Stimulated activated CD8-positive, alpha-beta memory T cell treated with anti-CD3 and anti-CD28 coated beads, Interleukin-15, amount 100 ng/mL, for 4 hours (primary cell): ENCODE measurements around the gene MDFIC2.
"Not testable (repeated sequence)": the region's sequence is repeated elsewhere in the genome, so short reads cannot be mapped to it uniquely, and the experiment has no call there.

Experiments
- DNase-seq, 2 donors: peaks; one replicate each; pipeline ENCODE4 v3.0.0-alpha.2; 2020; ENCODE audit warnings: low read depth in 2 of 2

The MDFIC2 gene

DNA sequence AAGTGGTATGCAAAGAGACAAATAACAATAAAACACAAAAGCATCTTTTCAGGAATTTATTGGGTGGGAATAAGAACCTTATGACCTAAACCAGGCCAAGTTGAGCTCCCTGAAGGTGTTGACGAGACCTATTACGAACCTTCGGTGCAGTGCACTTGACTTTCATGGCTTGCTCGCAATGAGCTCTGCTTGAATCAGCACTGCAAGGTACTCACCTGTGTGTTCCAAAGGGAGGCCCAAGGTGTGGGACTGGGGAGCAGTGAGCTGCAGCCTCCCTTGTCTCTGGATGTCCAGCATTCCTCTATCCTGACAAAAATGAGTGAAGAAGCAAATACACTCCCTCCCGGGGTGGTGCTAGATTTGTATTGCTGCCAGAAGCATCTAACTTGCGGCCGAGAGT, at the start of gene MDFIC2:
Gene MDFIC2, minus strand, starts transcription at position 303 of the 400 bp plus-strand sequence. CDS start 665 bp downstream, outside the sequence.
- no peak for DNase-seq

DNA sequence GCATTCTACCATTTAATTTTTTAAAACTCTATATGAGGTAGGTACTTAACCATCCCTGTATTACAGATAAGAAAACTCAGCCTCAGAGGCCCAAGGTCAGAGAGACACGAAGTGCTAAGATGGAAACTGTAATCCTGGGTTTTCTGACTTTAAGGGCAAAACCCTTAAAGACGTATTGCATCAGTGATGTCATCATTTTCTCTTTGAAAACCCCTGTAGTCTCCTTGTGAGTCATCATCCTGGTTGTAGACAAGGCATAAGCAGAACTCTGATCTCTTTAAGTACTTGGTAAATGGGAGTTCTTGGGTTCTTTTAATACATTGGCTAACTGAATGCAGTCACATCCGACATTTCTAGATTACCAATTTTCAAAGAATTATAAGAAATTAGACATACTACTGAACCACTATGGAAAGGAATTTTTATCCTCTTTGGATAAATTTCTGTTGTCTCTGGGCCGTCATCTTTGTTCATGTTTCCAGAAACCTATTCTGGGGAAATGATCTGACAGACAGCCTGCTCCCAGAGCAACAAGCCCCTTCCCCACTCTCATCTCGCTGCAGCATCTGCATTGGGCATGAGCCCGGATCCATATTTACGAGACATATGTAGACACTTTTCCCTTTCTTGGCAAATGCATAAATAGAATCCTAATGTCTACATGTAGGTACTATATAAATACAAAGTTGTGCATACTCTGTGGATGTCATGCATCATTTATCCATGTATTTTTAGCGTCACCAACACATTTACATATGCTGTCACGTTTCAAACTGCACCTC, 48.7 kb upstream of the MDFIC2 start:
- DNase-seq: no peak

DNA sequence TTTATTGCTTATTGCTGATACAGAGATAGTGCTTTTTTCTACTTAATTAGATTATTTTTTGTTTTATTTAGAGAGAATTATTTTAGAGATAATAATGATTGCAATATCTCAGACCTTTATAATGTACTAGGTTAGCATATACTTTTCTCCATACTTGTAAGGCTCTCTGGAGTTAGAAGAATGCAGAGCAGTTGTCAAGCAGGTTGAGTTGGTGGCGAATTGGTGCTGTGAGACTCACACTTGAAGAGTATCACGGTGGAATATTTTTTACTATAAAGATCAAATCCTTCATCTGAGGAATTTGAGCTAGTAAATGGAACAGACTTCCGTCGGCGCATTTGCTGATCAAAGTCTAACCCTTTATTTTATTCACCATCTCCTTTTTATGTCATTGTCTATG, 47.3 kb upstream of the MDFIC2 start:
- no peak for DNase-seq

DNA sequence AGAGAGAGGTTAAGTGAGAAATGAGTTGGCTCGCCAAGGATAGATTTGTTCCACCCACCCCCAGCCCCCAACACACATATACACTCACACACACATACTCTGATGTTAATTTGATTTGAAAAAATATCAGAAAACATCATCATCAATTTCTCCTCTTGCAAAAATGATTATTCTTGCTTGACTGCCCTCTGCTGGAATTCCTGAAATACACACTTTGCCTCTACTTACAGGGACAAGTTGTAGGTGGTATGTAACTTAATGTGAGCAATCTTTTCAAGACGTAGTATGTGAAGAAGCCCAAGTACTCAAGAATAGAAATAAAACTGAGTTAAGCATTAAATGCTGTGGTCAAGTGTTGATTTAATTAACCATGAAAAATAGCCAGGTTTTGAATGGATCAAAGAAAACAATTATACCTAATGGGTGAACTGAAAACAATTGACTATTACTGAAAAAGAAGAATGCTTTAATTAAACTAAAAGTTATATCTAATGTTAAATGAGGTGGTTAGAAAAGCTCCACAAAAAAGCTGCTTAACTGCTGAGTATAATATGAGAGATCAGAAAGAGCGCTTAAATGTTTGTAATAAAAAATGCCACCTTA, 46.6 kb upstream of the MDFIC2 start:
- DNase-seq: no peak

DNA sequence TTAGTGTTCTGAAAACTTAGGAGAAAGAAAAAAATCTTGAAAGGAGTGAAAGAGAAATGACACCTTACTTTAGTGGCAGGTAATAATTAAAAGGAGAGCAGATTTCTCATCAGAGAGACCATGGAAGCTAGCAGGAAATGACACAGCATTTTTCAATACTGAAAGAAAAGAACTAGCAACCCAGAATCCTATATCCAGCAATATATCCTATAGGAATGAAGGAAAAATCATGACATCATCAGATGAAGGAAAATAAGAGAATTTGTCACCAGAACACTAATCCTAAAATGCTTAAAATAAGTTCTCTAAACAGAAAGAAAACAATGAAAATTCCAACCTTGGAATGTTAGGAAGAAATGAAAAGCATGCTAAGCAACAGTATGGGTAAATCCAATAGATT, 39.8 kb upstream of the MDFIC2 start:
- DNase-seq: no peak

DNA sequence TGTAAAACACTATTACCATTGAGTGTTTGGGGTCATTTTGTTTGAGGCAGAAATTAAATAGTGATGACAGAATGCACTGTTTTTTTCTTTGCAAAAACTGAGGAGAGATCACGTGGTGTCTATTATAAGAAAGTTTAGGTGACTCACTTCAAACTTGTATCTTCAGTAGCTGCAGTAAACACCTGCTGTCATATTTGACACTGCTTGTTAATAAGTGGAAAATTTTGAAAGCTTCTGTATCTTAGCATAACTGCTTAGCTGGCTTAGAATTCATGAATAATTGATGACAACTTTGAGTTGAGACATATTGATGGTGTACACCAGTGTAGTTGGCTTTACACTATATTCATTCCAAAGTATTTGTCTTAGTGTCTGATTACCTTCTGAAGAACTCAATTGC, 29.7 kb upstream of the MDFIC2 start:
- no peak for DNase-seq

DNA sequence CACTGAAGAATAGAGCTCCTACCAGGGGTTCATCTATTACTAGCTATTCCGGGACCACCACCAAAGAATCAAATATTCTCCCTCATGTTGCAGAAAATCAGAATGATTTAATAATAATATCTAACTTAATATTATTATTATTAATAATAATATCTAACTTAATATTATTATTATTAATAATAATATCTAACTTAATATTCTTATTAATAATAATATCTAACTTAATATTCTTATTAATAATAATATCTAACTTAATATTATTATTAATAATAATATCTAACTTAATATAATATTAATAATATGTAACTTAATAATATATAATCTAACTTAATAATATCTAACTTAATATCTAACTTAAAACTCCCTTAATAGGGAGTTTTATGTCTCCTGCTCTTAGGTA, 24.4 kb upstream of the MDFIC2 start:
- DNase-seq: not testable (repeated sequence)

DNA sequence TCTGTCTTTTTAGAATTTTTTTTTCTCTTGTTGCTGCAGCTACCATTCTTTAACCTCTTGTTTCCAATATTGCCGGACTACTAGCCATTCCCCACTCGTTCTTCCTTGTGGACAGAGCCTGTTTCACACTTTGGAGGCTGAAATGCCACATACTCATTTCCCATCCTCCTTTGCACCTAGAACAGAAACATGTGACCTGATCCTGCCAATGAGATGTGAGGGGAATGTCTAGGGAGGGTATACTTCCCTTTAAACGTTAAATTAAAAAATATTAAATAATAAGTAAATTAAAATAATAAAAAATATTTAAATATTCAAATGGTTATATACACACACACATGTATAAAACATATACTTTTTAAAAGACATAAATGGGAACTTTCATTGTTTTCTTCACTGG, 20.6 kb upstream of the MDFIC2 start:
- no peak for DNase-seq

DNA sequence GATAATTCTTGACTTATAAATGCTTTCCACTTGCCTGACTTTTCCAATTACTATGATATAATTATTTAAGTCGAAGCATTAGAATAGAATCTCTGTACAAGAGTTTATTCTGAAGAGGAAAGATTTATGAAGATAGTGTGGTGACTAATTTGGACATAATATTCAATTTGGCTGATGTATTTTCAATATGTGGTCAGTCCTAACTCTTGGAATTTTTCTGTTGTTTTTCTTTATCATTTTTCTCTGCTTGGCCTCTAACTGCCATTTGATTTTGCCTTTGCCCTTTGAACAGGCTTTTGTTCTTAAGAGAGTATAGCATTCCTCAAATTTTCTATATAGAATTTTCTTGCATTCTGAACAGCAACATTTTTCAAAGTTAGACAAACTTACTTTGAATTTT, 2.6 kb upstream of the MDFIC2 start:
- no peak for DNase-seq

DNA sequence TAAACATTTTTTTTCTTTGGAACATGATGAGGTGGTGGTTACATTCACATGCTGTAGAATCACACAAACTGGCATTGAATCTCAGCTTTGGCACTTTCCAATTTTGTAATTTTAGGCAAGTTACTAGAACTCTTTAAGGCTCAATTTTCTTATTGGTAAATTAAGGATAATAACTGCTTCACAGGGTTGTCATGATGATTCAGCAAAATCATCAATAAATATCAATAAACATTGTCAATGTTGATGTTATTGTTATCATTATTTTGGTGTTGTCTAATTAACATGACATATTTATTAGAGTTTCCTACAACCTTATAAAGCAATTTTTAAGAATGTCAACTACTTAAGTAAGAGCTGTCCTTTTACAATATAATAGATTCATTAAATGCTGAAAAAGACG, 1.6 kb downstream of the MDFIC2 start:
- no peak for DNase-seq

DNA sequence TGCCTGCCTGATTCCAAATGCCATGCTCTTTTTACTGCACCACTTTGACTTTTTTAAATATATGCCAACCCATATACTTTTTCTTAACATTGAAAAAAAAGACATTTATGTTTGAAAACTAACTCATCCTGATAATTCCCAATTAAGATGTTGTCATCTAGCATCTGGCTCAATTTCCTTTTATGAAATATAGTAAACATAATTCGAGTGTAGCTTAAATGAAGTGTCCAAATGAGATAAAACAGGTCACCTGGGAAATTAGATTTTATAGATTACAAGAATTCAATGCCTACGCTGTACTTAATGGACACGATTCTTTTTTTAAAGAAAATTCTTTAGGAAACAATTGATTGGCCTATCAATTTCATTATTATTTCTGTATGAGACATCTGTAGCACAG, 2.8 kb downstream of the MDFIC2 start:
- DNase-seq: no peak

DNA sequence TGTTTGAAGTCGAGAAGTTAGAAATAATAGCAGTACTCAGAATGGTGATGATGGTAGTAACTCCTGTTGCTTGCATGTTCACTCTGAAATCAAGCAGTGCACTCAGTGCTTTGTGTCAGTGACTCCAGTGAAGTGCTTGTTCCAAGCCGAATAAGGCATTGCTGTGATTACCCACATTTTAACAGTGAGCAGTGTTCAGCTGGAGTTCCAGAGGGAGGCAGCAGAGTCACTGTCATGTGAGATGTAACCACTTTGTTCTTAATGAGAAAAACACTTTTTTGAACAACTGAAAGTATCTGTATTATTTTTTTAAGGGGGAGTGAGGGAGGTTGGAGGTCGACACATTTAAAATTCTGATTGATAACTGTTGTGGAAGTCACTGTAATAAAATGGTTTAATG, 3.7 kb downstream of the MDFIC2 start:
- DNase-seq: no peak

DNA sequence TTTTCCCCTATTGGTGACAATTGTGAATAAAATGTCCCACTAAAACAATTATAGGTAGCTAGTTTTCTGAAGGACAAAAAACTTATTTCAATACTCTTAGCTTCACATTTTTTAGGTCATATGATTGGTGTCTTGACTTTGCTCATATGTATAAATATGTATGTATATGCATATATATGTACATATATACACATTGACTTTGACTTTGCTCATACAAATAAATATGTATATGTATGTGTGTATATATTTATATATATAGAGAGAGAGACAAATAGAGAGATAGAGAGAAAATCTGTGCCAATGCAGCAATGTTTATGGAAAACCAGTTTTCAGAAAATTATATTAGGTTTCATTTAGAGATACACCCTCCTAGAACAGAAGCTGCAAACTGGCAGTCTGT, 5.7 kb downstream of the MDFIC2 start:
- DNase-seq: no peak

DNA sequence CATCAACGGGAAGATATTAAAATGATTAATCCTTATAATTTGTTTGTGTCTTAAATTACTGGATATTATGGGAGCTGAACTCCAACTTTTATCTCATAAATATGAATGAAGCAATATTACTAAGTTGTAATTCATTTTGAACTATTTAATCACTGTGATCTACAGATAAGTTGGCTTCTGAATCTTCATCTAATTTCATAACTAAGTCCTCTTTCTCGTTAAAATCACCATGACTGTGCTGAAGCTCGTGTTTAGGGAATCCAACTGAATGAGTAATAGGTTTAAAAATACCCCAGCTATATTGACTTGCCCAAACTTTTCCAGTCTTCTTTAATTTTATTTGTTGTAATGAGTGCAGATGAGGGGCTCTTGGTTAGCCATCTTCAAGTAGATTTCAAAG, 14.1 kb downstream of the MDFIC2 start:
- no peak for DNase-seq

DNA sequence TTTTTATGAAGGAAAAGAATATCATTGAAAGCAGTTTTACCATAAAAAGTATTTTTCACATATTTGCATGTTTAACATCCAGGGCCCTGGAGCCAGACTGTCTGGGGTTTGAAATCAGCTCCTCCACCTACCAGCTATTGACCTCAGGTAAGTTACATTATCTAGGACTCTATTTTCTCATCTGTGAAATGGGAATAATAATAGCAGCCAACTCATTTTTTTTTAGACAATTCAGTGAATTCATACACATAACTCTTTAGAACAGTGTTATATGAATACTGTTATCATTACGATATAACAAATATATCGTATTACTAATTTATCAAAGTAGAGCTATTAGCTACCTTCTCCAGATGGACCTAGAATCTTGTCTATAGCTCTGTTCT, 21.3 kb downstream of the MDFIC2 start:
- DNase-seq: no peak

DNA sequence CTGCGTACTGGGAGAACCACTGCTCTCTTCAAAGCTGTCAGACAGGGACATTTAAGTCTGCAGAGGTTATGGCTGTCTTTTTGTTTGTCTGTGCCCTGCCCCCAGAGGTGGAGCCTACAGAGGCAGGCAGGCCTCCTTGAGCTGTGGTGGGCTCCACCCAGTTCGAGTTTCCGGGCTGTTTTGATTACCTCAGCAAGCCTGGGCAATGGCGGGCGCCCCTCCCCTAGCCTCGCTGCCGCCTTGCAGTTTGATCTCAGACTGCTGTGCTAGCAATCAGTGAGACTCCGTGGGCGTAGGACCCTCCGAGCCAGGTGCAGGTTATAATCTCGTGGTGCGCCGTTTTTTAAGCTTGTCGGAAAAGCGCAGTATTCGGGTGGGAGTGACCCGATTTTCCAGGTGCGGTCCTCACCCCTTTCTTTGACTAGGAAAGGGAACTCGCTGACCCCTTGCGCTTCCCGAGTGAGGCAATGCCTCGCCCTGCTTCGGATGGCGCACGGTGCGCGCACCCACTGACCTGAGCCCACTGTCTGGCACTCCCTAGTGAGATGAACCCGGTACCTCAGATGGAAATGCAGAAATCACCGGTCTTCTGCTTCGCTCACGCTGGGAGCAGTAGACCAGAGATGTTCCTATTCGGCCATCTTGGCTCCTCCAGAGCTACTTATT, 21.9 kb downstream of the MDFIC2 start:
- DNase-seq: not testable (repeated sequence)

DNA sequence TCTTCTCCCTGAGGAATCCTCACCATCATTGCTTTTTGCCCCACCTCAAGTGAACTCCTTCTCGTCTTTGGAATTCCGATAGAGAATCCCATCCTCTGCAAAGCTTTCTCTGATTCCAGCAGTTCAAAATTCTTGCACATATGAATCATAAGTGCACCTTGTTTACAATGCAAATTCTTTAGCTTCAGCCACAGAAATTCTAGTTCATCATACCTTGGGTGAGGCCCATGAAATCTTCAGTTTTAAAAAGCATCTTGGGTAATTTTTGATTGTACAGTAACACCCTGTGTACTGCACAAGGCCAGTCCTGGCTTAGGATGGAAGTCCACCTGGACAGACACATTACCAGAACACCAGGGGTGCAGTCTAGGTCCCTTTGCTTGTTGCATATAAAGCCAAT, 30.8 kb downstream of the MDFIC2 start:
- DNase-seq: no peak

DNA sequence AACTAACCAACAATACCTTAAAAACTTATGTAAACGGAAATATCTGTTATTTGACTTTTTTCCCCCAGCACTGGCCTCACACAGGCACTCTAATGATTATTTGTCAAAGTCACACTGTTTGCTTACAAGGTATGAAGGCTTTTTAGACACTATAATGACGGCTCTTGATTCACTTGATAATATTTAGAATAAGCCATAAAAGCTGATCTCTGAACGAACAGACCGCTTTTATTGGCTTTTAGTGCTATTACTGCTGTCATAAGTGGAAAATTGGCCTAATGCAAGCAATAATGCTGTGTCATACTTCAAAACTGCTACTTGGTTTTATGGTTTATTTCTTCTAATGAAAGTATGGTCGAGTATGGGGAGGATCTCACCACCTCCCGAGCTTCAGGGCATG, 35.1 kb downstream of the MDFIC2 start:
- DNase-seq: no peak

DNA sequence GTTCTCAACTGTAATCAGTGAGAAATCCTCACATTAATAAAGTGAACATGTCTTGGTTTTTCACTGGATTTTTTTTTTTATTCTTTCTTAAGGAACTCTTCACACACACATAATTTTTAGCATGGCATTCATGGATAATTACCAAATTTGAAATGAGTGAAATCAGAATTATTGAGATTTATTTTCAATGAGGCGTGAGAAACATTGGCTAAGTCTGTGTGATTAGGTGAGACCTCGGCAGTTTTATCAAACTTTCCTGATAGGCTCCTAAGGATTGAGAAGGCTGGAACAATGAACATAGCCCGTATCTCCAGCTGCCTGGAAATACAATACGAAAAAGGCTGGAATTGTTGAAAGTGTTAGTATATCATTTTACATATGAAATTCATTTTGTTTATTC, 35.5 kb downstream of the MDFIC2 start:
- no peak for DNase-seq

DNA sequence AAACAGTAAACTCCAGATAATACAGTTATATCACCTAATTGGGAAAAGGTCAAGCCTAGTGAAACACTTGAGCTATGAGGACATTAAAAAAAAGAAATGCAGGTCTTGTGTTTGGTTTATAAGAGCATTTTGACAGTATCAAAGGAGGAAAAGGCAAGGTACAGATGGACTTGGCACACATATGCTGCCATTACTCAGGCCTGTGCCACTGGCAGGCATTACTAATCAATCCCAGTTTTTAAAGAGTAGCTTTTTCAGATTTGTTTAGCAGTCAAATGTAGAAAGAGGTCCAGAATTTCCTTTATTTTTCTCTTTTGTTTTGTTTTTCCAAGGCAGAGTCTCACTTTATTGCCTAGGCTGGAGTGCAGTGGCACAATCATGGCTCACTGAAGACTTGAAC, 38.9 kb downstream of the MDFIC2 start:
- no peak for DNase-seq

DNA sequence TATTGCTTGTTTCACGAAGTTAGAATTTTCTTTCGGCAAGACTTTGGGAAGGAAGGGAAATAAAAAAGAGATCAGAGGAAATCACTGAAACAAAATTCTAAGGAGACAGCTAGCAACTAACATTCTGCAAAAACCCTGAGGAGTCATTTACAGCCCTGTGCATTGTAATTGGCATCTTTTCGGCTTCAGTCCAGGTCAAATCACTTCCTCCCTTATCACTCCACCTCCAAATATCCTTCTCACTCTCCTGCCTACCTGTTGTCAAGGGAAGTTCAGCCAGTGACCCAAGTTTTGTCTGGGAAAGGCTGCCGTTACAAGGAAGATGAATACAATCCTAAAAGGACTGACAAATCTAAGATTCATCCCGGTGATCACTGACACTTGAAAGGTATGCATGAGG, 39.6 kb downstream of the MDFIC2 start:
- DNase-seq: no peak

DNA sequence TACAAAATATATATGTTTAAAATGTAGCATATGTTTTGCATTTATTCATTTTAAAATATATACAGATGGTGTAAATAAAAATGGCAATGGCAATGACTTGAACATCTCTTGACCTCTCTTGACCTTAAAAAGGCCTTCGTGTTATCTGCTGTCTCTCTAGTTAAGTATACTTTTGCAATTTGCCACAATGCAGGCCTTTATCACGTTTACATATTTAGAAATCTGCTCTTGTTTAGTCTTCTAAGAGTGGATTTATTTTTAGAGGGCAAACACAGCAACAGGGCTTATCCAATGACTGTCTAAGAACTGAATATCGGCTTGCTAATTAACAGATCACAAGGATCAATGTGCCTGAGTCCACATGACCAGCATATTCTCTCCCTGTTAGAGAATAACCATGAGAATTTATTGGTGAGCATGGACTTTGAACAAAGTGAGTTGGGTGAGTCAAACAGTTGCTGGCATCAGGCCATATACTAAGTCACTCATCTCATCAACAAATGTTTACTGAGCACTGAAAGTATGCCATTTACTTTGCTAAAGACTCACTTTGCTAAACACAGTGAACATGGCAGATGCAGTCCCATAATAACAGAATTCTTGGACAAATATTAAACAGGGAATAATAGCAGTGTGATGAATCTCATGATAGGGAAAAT, 48.2 kb downstream of the MDFIC2 start:
- no peak for DNase-seq

DNA sequence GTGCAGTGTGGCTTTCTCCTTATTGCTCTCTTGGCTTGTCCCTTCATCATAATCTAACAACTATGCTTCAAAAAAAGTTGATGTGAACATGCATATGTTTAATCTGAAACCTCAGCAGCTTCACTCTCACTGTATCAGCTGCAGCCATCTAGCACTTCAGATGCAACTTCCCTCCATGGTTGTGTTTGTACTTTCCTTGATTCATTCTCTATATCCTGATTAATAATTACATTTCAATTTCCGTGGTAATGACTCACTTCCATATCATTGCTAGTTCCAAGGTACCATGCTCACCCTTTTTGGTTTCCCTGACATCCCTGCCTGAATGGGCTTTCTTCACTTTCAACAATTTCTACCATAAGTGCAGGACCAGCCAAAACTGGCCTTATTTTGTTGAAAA, 51.2 kb downstream of the MDFIC2 start:
- no peak for DNase-seq
